Activated CD4-positive, alpha-beta T cell treated with anti-CD3 and anti-CD28 coated beads, Interleukin-2, amount 10 ng/mL, durations not matched to agents 24 days and 14 days (primary cell): ENCODE results near the gene EEF1A1. TPM values are rescaled to one million over a fixed set of nuclear protein-coding genes. Genes with fewer than 3 reads are reported as not detected.
A peak's percentile ranks its signal among the peaks of the same experiment; 100 is the strongest.
"Not testable (repeated sequence)": the region's sequence is repeated elsewhere in the genome, so short reads cannot be mapped to it uniquely, and the experiment has no call there.

ENCODE experiments used
- DNase-seq: peaks from one replicate; pipeline ENCODE4 v3.0.0; 2022
- H3K27ac Mint-ChIP-seq: one replicate; pipeline ENCODE4 v1.8.0; 2022; ENCODE audit warnings: mild to moderate bottlenecking, mixed read lengths
- H3K27me3 Mint-ChIP-seq: one replicate; pipeline ENCODE4 v1.8.0; 2022; ENCODE audit warnings: mixed read lengths
- H3K36me3 Mint-ChIP-seq: one replicate; pipeline ENCODE4 v1.8.0; 2022; ENCODE audit warnings: low read depth, mild to moderate bottlenecking, mixed read lengths
- H3K4me1 Mint-ChIP-seq: one replicate; pipeline ENCODE4 v1.8.0; 2021; ENCODE audit warnings: mixed read lengths
- H3K4me3 Mint-ChIP-seq: one replicate; pipeline ENCODE4 v1.8.0; 2022; ENCODE audit warnings: mild to moderate bottlenecking, moderate library complexity, mixed read lengths
- H3K9me3 Mint-ChIP-seq: one replicate; pipeline ENCODE4 v1.8.0; 2021; ENCODE audit warnings: mixed read lengths
- intact Hi-C: fragments of 100-400 bp; cut with micrococcal nuclease; formaldehyde crosslinking; loops from one replicate; pipeline ENCODE4 v1.15.1; 2023
- total RNA-seq: library from RNA; stranded (reverse); gene quantifications from 2 replicates; pipeline ENCODE4 v1.2.3, GENCODE V29; 2022

EEF1A1 gene
- total RNA-seq, 1 donor from 2014 or later = 9,514 TPM

DNA sequence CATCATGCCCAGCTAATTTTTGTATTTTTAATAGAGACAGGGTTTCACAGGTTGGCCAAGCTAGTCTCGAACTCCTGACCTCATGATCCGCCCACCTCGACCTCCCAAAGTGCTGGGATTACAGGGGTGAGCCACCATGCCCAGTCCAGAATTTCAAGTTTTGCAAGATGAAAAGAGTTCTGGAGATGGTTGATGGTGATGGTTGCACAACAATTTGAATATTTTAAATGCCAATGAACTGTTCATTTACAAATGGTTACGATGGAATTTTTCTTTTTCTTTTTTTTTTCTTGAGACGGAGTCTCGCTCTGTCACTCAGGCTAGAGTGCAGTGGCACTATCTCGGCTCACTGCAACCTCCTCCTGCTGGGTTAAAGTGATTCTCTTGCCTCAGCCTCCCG is 15.1 kb downstream of the EEF1A1 start:
- H3K9me3 Mint-ChIP-seq, intact Hi-C loops, H3K4me3 Mint-ChIP-seq, H3K27ac Mint-ChIP-seq, H3K4me1 Mint-ChIP-seq, H3K27me3 Mint-ChIP-seq, DNase-seq: not testable (repeated sequence)
- H3K36me3 Mint-ChIP-seq = peaks cover 29% of the 10 kb centered on the region

DNA sequence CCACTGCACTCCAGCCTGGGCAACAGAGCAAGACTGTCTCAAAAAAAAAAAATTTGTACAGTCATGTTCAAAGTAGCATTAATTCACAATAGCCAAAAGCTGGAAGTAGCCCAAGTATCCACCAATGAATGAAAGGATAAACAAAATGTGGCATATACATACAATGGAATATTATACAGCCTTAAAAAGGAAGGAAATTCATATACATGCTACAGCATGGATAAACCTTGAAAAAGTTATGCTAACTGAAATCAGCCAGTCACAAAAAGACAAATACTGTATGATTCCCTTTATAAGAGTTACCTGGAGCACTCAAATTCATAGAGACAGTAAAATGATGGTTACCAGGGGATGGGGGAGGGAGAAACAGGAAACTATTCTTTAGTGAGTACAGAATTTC is 15.7 kb downstream of the EEF1A1 start:
- Mint-ChIP-seq H3K27me3 (no peaks in the 10 kb centered on the region), H3K36me3 (peaks cover 31% of the 10 kb centered on the region), H3K27ac (no peak overlapping the region), H3K9me3 (no peaks in the 10 kb centered on the region), H3K4me3 (no peak overlapping the region), H3K4me1 (no peaks in the 10 kb centered on the region)
- DNase-seq = no peak
- intact Hi-C loops = no loop called here

DNA sequence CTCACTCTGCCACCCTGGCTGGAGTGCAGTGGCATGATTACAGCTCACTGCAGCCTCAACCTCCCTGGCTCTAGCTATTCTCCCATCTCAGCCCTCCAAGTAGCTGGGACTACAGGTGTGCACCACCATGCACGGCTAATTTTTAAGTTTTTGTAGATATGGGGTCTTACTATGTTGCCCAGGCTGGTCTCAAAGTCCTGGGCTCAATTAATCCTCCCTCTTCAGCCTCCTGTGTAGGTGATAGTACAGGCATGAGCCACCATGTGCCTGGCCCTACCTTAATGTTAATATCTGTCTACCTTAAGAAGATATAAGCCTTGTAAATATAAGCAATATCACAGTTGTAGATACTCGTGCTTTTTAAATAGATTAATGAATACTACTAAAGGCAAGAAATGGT is 16.7 kb downstream of the EEF1A1 start:
- DNase-seq = no peak
- intact Hi-C loops = no loop called here
- H3K4me3 Mint-ChIP-seq = no peak overlapping the region
- H3K4me1 Mint-ChIP-seq = no peaks in the 10 kb centered on the region
- peaks cover 36% of the 10 kb centered on the region for H3K36me3 Mint-ChIP-seq
- H3K27ac Mint-ChIP-seq = peak overlapping the region; percentile 9
- no peaks in the 10 kb centered on the region for H3K27me3 Mint-ChIP-seq
- H3K9me3 Mint-ChIP-seq = no peaks in the 10 kb centered on the region

DNA sequence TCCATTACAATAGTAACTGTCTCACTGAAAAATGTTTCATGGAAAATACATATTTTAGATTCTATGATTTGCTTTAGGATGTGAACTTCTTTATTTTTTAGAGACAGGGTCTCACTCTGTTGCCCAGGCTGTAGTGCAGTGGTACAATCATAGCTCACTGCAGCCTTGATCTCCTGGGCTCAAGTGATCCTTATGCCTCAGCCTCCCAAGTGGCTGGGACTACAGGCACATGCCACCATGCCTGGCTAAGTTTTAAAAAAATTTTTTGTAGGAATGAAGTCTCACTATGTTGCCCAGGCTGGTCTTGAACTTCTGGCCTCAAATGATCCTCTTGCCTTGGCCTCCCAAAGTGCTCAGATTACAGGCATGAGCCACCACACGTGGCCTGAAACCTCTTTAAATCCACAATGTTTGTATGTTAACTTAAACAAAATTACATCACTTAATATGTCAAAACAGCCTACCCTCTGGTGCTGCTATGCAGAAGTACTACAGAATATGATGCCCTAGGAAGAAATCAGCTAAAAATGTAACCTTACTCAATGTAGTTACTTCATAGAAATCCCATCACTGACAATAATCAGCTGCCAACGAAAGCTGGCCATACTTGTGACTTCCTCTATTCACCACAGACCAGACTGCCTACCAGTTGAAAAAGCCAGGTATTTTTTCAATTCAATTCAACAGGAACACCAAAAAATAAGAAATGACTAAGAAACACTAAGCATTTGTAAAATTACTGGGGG is 17.6 kb downstream of the EEF1A1 start:
- Mint-ChIP-seq H3K27ac (no peak overlapping the region), H3K36me3 (peaks cover 42% of the 10 kb centered on the region), H3K4me1 (no peaks in the 10 kb centered on the region), H3K9me3 (no peaks in the 10 kb centered on the region), H3K27me3 (no peaks in the 10 kb centered on the region), H3K4me3 (no peak overlapping the region)
- intact Hi-C loops = no loop called here
- no peak for DNase-seq

- no peaks in the 10 kb centered on the region for H3K27me3 Mint-ChIP-seq
- H3K27ac Mint-ChIP-seq = no peak overlapping the region
- H3K4me1 Mint-ChIP-seq = no peaks in the 10 kb centered on the region
- H3K36me3 Mint-ChIP-seq = peaks cover 38% of the 10 kb centered on the region
- no peaks in the 10 kb centered on the region for H3K9me3 Mint-ChIP-seq
- H3K4me3 Mint-ChIP-seq = no peak overlapping the region
- intact Hi-C loops = no loop called here
- no peak for DNase-seq
Observed at GRCh38 chr6:73497915-73498314, 22.9 kb downstream of the EEF1A1 start.

DNA sequence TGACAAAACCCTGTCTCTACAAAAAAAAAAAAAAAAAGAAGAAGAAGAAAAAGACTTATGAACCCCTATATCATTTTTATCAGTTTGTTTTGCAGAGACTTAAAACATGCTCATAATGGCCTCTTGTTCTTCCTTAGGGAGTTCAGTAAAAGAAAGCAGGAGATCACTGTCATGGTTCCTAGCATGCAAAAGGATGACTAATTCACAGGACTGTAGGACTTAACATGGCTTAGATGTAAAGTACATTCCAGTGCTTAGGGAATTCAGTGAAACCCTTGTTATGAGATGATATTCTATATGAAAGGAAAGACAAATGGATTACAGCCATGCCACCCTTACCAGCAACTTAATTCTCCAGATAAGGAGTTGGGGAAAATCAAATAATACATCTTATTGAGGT is 29.5 kb downstream of the EEF1A1 start:
- Mint-ChIP-seq H3K9me3 (peaks cover 7% of the 10 kb centered on the region), H3K27me3 (no peaks in the 10 kb centered on the region), H3K4me1 (no peaks in the 10 kb centered on the region), H3K27ac (no peak overlapping the region), H3K36me3 (peaks cover 55% of the 10 kb centered on the region), H3K4me3 (no peak overlapping the region)
- DNase-seq = no peak
- intact Hi-C loops = no loop called here

DNA sequence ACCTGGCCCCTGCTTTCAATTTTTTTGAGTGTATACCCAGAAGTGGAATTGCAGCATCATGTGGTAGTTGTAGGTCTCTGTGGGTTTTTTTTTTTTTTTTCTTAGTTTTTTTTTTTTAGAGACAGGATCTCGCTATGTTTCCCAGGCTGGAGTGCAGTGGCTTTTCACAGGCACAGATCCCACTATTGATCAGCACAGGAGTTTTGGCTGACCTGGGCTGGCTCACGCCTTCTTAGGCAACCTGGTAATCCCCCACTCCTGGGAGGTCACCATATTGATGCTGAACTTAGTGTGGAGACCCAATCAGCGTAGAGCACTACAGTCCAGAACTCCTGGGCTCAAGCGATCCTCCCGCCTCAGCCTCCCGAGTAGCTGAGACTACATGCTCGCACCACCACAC is 33.4 kb downstream of the EEF1A1 start:
- H3K27ac Mint-ChIP-seq = no peak overlapping the region
- peaks cover 66% of the 10 kb centered on the region for H3K36me3 Mint-ChIP-seq
- no peaks in the 10 kb centered on the region for H3K27me3 Mint-ChIP-seq
- no peak for DNase-seq
- intact Hi-C loops = no loop called here
- no peak overlapping the region for H3K4me3 Mint-ChIP-seq
- H3K4me1 Mint-ChIP-seq = no peaks in the 10 kb centered on the region
- H3K9me3 Mint-ChIP-seq = peaks cover 7% of the 10 kb centered on the region

DNA sequence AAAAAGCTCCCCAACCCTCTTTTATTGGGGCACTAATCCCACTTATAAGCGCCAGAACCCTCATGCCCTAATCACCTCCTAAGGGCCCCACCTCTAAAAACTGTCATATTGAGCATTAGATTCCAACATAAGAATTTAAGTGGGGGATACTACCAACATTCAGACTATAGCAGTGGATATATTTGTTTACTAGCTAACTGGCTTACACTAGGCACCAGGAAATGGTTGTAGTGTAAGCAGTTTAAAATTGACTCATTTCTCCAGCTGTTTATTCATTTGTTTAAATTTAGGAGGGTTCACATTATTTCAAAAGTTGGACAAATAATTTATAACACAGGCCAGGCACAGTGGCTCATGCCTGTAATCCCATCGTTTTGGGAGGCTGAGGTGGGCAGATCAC is 36.4 kb downstream of the EEF1A1 start:
- peak overlapping the region; percentile 9 for H3K27ac Mint-ChIP-seq
- H3K4me3 Mint-ChIP-seq = no peak overlapping the region
- peaks cover 65% of the 10 kb centered on the region for H3K36me3 Mint-ChIP-seq
- H3K9me3 Mint-ChIP-seq = peaks cover 4% of the 10 kb centered on the region
- H3K27me3 Mint-ChIP-seq = no peaks in the 10 kb centered on the region
- H3K4me1 Mint-ChIP-seq = peaks cover 2% of the 10 kb centered on the region
- intact Hi-C loops = no loop called here
- DNase-seq = no peak

GRCh38 chr6:73481969-73482368 is 38.9 kb downstream of the EEF1A1 start:
- Mint-ChIP-seq H3K27ac (no peak overlapping the region), H3K27me3 (no peaks in the 10 kb centered on the region), H3K4me3 (no peak overlapping the region), H3K36me3 (peaks cover 60% of the 10 kb centered on the region), H3K9me3 (no peaks in the 10 kb centered on the region), H3K4me1 (peaks cover 2% of the 10 kb centered on the region)
- intact Hi-C loops = no loop called here
- no peak for DNase-seq

- no peak overlapping the region for H3K27ac Mint-ChIP-seq
- peaks cover 3% of the 10 kb centered on the region for H3K4me1 Mint-ChIP-seq
- no peaks in the 10 kb centered on the region for H3K9me3 Mint-ChIP-seq
- H3K36me3 Mint-ChIP-seq = peaks cover 58% of the 10 kb centered on the region
- intact Hi-C loops = no loop called here
- H3K4me3 Mint-ChIP-seq = no peak overlapping the region
- no peaks in the 10 kb centered on the region for H3K27me3 Mint-ChIP-seq
- no peak for DNase-seq
Observed at GRCh38 chr6:73477407-73477806, 43.4 kb downstream of the EEF1A1 start.

- DNase-seq = no peak
- Mint-ChIP-seq H3K27ac (no peak overlapping the region), H3K4me1 (peaks cover 9% of the 10 kb centered on the region), H3K36me3 (peaks cover 57% of the 10 kb centered on the region), H3K27me3 (no peaks in the 10 kb centered on the region), H3K4me3 (no peak overlapping the region), H3K9me3 (no peaks in the 10 kb centered on the region)
- intact Hi-C loops = no loop called here
Observed at GRCh38 chr6:73476723-73477122, 44.1 kb downstream of the EEF1A1 start.

GRCh38 chr6:73471686-73472290 is 49.0 kb downstream of the EEF1A1 start:
- Mint-ChIP-seq H3K9me3 (no peaks in the 10 kb centered on the region), H3K4me3 (peak overlapping the region; percentile 70), H3K27ac (peak overlapping the region; percentile 79), H3K36me3 (peaks cover 61% of the 10 kb centered on the region), H3K4me1 (peaks cover 16% of the 10 kb centered on the region), H3K27me3 (no peaks in the 10 kb centered on the region)
- intact Hi-C loops = no loop called here
- DNase-seq = no peak
